ENCODE results near the gene SETD1A.

Gene SETD1A

GRCh38 chr16:30957456-30958174, at the start of gene SETD1A:
SETD1A (plus strand) TSS chr16:30957754; CDS start chr16:30958732, 978 bp downstream.
- peak; percentile 95 to 96 for DNase-seq

GRCh38 chr16:30910427-30911029, 47.0 kb upstream of the SETD1A start:
- no peak for DNase-seq

GRCh38 chr16:30912794-30913412, 44.7 kb upstream of the SETD1A start:
- DNase-seq = no peak

GRCh38 chr16:30914830-30915229, 42.7 kb upstream of the SETD1A start:
- DNase-seq = no peak

DNA sequence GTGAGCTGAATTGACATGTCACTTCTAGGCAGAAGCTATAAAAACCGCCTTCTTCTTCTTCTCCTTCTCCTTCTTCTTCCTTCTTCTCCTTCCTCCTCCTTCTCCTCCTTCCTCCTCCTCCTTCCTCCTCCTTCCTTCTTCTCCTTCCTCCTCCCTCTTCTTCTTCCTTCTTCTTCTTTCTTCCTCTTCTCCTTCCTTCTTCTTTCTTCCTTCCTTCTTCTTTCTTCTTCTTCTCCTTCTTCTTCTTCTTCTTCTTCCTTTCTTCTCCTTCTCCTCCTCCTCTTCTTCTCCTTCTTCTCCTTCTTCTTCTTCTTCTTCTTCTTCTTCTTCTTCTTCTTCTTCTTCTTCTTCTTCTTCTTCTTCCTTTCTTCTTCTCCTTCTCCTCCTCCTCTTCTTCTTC, 38.9 kb upstream of the SETD1A start:
- DNase-seq = no peak

DNA sequence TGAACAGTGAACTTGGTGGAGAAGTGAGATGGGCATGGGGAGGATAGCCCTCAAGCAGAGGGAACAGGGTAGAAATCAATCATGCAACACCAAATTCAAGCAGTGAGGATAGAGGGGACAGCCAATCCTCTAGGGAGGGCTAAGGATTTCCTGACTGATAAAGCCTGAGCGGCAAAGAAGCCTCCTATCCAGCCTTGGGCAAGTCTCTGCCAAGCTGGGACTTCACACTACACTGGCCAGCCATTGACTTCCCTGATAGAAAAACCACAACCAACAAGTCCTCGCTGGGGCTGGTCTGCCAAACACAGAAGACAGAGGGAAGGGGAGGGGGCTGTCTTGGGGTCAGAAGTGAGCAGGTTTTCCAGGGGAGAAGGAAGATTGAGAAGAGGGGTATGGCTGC, 36.7 kb upstream of the SETD1A start:
- DNase-seq = no peak

DNA sequence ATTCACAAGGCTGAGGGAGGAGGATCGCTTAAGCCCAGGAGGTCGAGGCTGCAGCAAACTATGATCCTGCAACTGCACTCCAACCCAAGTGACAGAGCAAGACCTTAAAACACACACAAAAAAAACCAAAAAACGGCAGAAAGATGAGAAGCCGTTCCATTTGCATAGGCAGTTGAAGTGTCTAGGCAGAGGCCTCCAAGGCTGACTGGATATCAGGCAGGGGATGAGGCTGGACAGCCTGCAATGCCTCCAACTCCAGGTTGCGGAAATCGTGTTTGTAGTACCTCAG, 36.2 kb upstream of the SETD1A start:
- no peak for DNase-seq

DNA sequence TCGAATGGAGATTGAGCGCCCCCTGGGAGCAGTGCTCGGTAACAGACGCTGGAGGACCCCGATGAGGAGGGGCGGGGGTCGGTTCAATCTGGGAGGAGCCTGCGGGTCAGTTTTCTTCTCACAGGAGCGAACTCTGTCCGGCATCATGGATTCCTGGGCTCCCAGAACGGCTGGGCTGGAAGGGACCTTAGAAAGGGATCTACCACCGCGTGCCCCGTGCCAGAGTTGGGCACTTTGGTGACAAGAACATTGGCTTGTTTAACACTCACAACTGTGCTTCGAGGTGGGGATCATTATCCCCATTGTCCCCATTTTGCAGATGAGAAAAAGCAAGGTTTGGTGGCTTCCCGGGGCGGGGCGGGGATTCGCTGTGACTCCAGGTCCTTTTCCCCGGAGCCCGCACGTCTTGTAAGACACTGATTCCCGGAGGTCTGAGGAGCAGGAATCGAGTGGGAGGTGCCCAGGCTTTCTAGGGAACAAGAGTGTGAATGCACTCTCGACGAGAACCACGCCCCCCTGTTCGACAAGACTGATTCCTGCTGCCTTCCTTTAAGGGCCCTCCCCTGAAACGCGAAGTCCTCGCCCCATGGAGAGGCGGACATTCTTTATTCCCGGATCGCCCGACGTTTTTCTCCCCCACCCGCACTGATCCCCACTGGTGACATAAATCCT, 35.7 kb upstream of the SETD1A start:
- DNase-seq = peak; percentile 84 to 87

DNA sequence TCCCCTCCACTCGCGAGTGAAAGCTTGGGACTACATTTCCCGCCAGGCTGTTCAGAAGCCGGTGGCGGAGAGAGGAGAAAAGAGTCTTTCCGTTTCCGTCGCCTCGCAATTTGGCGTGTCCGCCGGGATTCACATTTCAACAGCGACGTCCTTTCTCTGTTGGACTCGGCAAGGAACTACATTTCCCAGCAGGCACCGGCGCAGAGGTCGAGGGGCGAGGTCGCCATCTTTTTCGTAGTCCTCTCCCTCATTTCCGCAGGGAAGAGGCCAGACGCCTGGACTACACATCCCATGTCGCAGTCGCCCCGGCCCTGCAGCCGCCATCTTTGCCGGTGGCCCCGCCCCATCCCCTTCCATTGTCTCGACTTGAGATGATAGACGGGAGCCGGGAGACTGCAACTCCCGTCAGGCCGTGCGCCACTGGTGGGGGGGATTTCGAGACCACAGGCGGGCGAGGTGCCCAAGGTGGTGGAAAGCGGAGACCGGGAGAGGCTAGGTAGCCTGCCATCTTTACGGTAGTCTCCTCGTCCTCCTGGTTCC, 35.1 kb upstream of the SETD1A start:
- DNase-seq = peak; percentile 97 to 98

- peak; percentile 88 to 93 for DNase-seq
These were observed 34.5 kb upstream of the SETD1A start for GRCh38 chr16:30922960-30923535.

GRCh38 chr16:30923554-30924075, 33.9 kb upstream of the SETD1A start, which contains the start of gene FBXL19:
FBXL19 (plus strand) TSS chr16:30923572; CDS start chr16:30925755, 2,183 bp downstream.
- no peak for DNase-seq

GRCh38 chr16:30924076-30924912, 33.3 kb upstream of the SETD1A start:
- no peak for DNase-seq

DNA sequence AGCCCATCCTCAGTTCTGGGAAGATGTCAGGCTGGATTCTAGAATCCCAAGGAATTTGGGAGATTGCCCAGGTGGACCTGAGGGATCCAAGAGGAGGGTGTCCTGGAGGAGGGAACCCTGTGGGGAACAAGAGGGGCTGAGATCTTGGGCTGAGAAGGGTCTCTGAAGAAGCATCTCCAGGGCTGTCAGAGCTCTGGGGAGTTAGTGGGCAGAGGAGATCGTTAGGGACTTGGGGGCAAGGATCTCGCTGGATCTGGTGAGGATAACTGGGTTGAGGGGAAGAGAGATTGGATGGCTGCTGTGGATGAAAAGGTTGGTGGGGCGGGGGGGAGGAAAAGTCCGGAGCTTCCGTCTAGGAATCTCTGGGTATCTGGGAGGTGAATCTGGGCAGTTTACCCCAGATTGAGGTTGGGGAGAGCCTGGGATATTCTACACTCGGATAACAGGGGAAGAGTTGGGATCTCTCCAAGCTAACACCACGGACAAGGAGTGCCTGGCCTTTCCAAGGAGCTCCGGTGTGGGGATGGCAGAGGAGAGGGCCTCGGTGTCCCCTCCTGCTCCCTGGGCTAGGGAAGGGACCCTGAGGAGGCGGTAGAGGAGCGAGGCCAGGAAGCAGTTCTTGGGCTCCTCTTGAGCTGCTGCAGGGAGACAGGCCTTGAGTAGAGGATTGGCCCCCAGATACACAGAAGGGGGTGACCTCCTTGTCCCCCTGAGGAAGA, 32.5 kb upstream of the SETD1A start:
- no peak for DNase-seq

DNA sequence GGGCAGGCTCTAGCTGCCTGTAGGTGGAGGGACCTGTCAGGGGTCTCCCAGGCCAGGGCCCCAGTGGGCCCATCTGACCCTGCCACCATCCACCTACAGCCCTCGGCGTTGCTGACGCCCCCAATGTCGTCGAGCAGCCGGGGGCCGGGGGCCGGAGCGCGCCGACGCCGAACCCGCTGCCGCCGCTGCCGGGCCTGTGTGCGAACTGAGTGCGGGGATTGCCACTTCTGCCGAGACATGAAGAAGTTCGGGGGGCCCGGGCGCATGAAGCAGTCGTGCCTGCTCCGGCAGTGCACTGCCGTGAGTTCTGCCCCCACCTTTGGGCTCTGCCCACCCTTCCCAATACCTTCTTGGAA, 31.9 kb upstream of the SETD1A start:
- no peak for DNase-seq

GRCh38 chr16:30925995-30926811, 31.4 kb upstream of the SETD1A start:
- no peak for DNase-seq

- no peak for DNase-seq
These were observed 30.4 kb upstream of the SETD1A start for GRCh38 chr16:30926937-30927788.

DNA sequence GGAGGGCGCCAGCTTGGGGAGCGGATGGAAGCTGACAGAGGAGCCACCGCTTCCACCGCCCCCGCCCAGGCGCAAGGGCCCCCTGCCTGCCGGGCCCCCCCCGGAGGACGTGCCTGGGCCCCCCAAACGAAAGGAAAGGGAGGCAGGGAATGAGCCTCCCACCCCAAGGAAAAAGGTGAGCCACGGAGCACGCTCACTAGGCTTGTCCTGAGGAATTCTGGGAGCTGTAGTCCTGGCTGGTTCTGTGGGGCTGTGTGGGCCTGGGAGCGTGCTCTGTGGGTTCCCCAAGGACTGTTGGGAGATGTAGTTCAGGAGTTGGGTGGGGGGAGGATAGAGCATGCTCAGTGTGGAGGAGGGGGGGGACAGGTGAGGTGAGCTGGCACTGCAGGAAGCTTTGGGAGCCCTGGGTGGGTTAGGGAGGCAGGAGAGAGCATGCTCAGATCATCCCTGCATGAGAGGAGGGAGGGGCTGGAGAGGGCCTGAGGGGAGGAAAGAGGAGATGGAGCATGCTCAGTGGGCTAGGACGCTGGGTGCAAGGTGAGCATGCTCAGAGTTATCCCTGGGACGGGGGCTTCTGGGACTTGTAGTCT, 29.7 kb upstream of the SETD1A start:
- DNase-seq = no peak

- no peak for DNase-seq
These were observed 29.2 kb upstream of the SETD1A start for GRCh38 chr16:30928390-30928789.

DNA sequence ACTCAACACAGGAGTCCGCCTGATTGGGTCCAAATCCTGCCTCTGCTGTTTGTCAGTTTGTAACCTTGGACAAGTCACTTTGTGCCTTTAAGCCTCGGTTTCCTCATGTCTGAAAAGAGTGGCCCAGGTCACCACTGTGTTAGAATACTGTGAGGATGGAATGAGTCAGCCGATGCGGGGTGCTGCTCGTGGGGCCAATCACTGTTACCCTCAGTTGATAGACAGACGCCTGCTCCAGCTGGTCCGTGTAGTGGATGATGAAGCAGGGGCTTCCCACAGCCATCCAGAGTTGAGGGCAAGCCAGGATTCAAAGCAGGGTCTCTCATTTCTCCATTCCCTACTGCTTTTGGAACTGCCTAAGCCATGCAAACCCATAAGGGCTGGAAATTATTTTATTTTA, 28.4 kb upstream of the SETD1A start:
- DNase-seq = no peak

Data from stimulated activated CD4-positive, alpha-beta T cell treated with anti-CD3 and anti-CD28 coated beads, Interleukin-2, amount 100 ng/mL, for 48 hours (primary cell).